Karpas-422 (cell line): ENCODE measurements around the gene MMP14. TPM values are rescaled to one million over a fixed set of nuclear protein-coding genes. Genes with fewer than 3 reads are reported as not detected.
"Not testable (repeated sequence)": the region's sequence is repeated elsewhere in the genome, so short reads cannot be mapped to it uniquely, and the experiment has no call there.

Experiments
- DNase-seq: peaks from one replicate; pipeline ENCODE4 v3.0.0-alpha.2; 2015
- H2AFZ ChIP-seq: fragments of 200-600 bp; sonication (generic); 2 replicates; pipeline ENCODE4 v1.6.1; 2014; ENCODE audit warnings: antibody characterized with exemption, low read length, mixed read lengths
- H3K27ac ChIP-seq: fragments of 200-600 bp; sonication (generic); 2 replicates; pipeline ENCODE4 v1.5.1; 2014; ENCODE audit warnings: mild to moderate bottlenecking, low read length, moderate library complexity
- H3K27me3 ChIP-seq: fragments of 200-600 bp; sonication (generic); 2 replicates; pipeline ENCODE4 v1.6.1; 2014; ENCODE audit warnings: low read length, mixed read lengths
- H3K36me3 ChIP-seq: fragments of 200-600 bp; sonication (generic); 2 replicates; pipeline ENCODE4 v1.6.1; 2014; ENCODE audit warnings: low read length, mixed read lengths; ENCODE audit not compliant: insufficient read depth
- H3K4me1 ChIP-seq: fragments of 200-600 bp; sonication (generic); 2 replicates; pipeline ENCODE4 v1.6.1; 2014; ENCODE audit warnings: mild to moderate bottlenecking, low read length, mixed read lengths
- H3K4me2 ChIP-seq: fragments of 200-600 bp; sonication (generic); 2 replicates; pipeline ENCODE4 v1.6.1; 2014; ENCODE audit warnings: low read length, low read depth, mild to moderate bottlenecking; ENCODE audit not compliant: poor library complexity, severe bottlenecking
- H3K4me3 ChIP-seq: fragments of 200-600 bp; sonication (generic); 2 replicates; pipeline ENCODE4 v1.5.1; 2014; ENCODE audit warnings: mild to moderate bottlenecking, antibody characterized with exemption, low read length, mixed read lengths
- H3K79me2 ChIP-seq: fragments of 200-600 bp; sonication (generic); 2 replicates; pipeline ENCODE4 v1.6.1; 2014; ENCODE audit warnings: mild to moderate bottlenecking, low read length, mixed read lengths
- H3K9ac ChIP-seq: fragments of 200-600 bp; sonication (generic); 2 replicates; pipeline ENCODE4 v1.6.0; 2014; ENCODE audit warnings: low read length
- H3K9me2 ChIP-seq: fragments of 200-600 bp; sonication (generic), shearing (Covaris generic); replicated peaks from 2 replicates; pipeline ENCODE4 v1.6.0; 2014; ENCODE audit warnings: mild to moderate bottlenecking, low read length, moderate library complexity; ENCODE audit not compliant: insufficient read depth
- H3K9me3 ChIP-seq: fragments of 300-700, 200-600 bp; sonication (generic); 2 replicates; pipeline ENCODE4 v1.6.1; 2014; ENCODE audit warnings: low read length, mixed read lengths
- H4K20me1 ChIP-seq: fragments of 200-600 bp; sonication (generic); 2 replicates; pipeline ENCODE4 v1.6.1; 2014; ENCODE audit warnings: mild to moderate bottlenecking, antibody characterized with exemption, low read length, low read depth; ENCODE audit not compliant: insufficient read depth
- total RNA-seq: library from RNA; depleted of rRNA; stranded (reverse); fragments of >200 nt; shearing (Covaris generic); gene quantifications from 2 replicates; pipeline ENCODE4 v1.2.3, GENCODE V29; 2014; ENCODE audit warnings: low replicate concordance

The MMP14 gene
- total RNA-seq, 1 experiment from 2014 or later, result 1.9 TPM

- no peak overlapping the region for H3K27ac ChIP-seq
- no peaks in the 10 kb centered on the region for H3K36me3 ChIP-seq
- H4K20me1 ChIP-seq, result no peaks in the 10 kb centered on the region
- H3K4me2 ChIP-seq, result no peak overlapping the region
- no peak overlapping the region for H2AFZ ChIP-seq
- no peaks in the 10 kb centered on the region for H3K9me2 ChIP-seq
- peaks cover 23% of the 10 kb centered on the region for H3K4me1 ChIP-seq
- H3K27me3 ChIP-seq, result no peaks in the 10 kb centered on the region
- no peak overlapping the region for H3K4me3 ChIP-seq
- no peak for DNase-seq
- no peak overlapping the region for H3K9ac ChIP-seq
- H3K79me2 ChIP-seq, result no peaks in the 10 kb centered on the region
- H3K9me3 ChIP-seq, result no peaks in the 10 kb centered on the region
Observed at GRCh38 chr14:22797017-22797917, 39.1 kb upstream of the MMP14 start.

- Histone ChIP-seq H3K4me1 (peaks cover 31% of the 10 kb centered on the region), H3K36me3 (no peaks in the 10 kb centered on the region), H3K4me2 (no peak overlapping the region), H4K20me1 (no peaks in the 10 kb centered on the region), H3K9me3 (no peaks in the 10 kb centered on the region), H3K4me3 (no peak overlapping the region), H3K79me2 (no peaks in the 10 kb centered on the region), H3K9me2 (no peaks in the 10 kb centered on the region), H3K9ac (no peak overlapping the region), H3K27me3 (no peaks in the 10 kb centered on the region), H3K27ac (no peak overlapping the region), H2AFZ (no peak overlapping the region)
- DNase-seq, result no peak
Observed at GRCh38 chr14:22798528-22798927, 37.9 kb upstream of the MMP14 start.

- Histone ChIP-seq H3K9me2 (no peaks in the 10 kb centered on the region), H3K36me3 (no peaks in the 10 kb centered on the region), H3K9ac (no peak overlapping the region), H3K79me2 (no peaks in the 10 kb centered on the region), H3K4me2 (no peak overlapping the region), H3K4me1 (peaks cover 36% of the 10 kb centered on the region), H3K4me3 (no peak overlapping the region), H2AFZ (no peak overlapping the region), H4K20me1 (no peaks in the 10 kb centered on the region), H3K27ac (no peak overlapping the region), H3K9me3 (no peaks in the 10 kb centered on the region), H3K27me3 (no peaks in the 10 kb centered on the region)
- no peak for DNase-seq
Observed at GRCh38 chr14:22800346-22800745, 36.0 kb upstream of the MMP14 start.

GRCh38 chr14:22801716-22802115 lies 34.7 kb upstream of the MMP14 start:
- H3K9me3 ChIP-seq, result no peaks in the 10 kb centered on the region
- no peaks in the 10 kb centered on the region for H3K9me2 ChIP-seq
- H3K9ac ChIP-seq, result no peak overlapping the region
- H3K4me1 ChIP-seq, result peaks cover 32% of the 10 kb centered on the region
- no peak overlapping the region for H3K27ac ChIP-seq
- no peak overlapping the region for H3K4me3 ChIP-seq
- no peaks in the 10 kb centered on the region for H3K27me3 ChIP-seq
- H3K4me2 ChIP-seq, result no peak overlapping the region
- DNase-seq, result no peak
- no peak overlapping the region for H2AFZ ChIP-seq
- H3K79me2 ChIP-seq, result no peaks in the 10 kb centered on the region
- no peaks in the 10 kb centered on the region for H4K20me1 ChIP-seq
- H3K36me3 ChIP-seq, result no peaks in the 10 kb centered on the region

- Histone ChIP-seq H3K9me3 (no peaks in the 10 kb centered on the region), H2AFZ (no peak overlapping the region), H3K27me3 (no peaks in the 10 kb centered on the region), H3K4me1 (peaks cover 25% of the 10 kb centered on the region), H3K9ac (no peak overlapping the region), H3K4me2 (no peak overlapping the region), H3K79me2 (no peaks in the 10 kb centered on the region), H3K36me3 (no peaks in the 10 kb centered on the region), H4K20me1 (no peaks in the 10 kb centered on the region), H3K4me3 (no peak overlapping the region), H3K9me2 (no peaks in the 10 kb centered on the region), H3K27ac (no peak overlapping the region)
- DNase-seq, result no peak
Observed at GRCh38 chr14:22802860-22803686, 33.3 kb upstream of the MMP14 start.

- Histone ChIP-seq H3K4me1 (peaks cover 21% of the 10 kb centered on the region), H2AFZ (no peak overlapping the region), H3K27me3 (no peaks in the 10 kb centered on the region), H4K20me1 (no peaks in the 10 kb centered on the region), H3K9me3 (no peaks in the 10 kb centered on the region), H3K4me2 (no peak overlapping the region), H3K4me3 (no peak overlapping the region), H3K79me2 (no peaks in the 10 kb centered on the region), H3K36me3 (no peaks in the 10 kb centered on the region), H3K9ac (no peak overlapping the region), H3K9me2 (no peaks in the 10 kb centered on the region), H3K27ac (no peak overlapping the region)
- DNase-seq, result no peak
Observed at GRCh38 chr14:22803687-22803974, 32.8 kb upstream of the MMP14 start.

GRCh38 chr14:22805235-22805634 lies 31.1 kb upstream of the MMP14 start:
- DNase-seq, H3K4me3 ChIP-seq, H3K9me3 ChIP-seq, H3K9ac ChIP-seq, H3K79me2 ChIP-seq, H3K27ac ChIP-seq, H2AFZ ChIP-seq, H3K9me2 ChIP-seq, H3K27me3 ChIP-seq, H3K4me2 ChIP-seq, H3K36me3 ChIP-seq, H4K20me1 ChIP-seq: not testable (repeated sequence)
- peaks cover 21% of the 10 kb centered on the region for H3K4me1 ChIP-seq

GRCh38 chr14:22807432-22808087 lies 28.8 kb upstream of the MMP14 start:
- Histone ChIP-seq H3K4me2 (no peak overlapping the region), H4K20me1 (no peaks in the 10 kb centered on the region), H3K27me3 (no peaks in the 10 kb centered on the region)

More at GRCh38 chr14:22807432-22808087, 28.8 kb upstream of the MMP14 start:
- Histone ChIP-seq H3K79me2 (no peaks in the 10 kb centered on the region), H3K9me2 (no peaks in the 10 kb centered on the region), H3K4me3 (no peak overlapping the region), H2AFZ (no peak overlapping the region), H3K9me3 (no peaks in the 10 kb centered on the region), H3K4me1 (peaks cover 30% of the 10 kb centered on the region), H3K36me3 (no peaks in the 10 kb centered on the region), H3K9ac (no peak overlapping the region), H3K27ac (no peak overlapping the region)
- no peak for DNase-seq
